Suprapubic skin (tissue), 4 donors: ENCODE results near the gene CAMK1D.

Experiments
- EP300 ChIP-seq: sonication (generic); formaldehyde crosslinking; IDR thresholded peaks from one replicate; pipeline ENCODE4 v1.6.1; 2017; ENCODE audit warnings: antibody characterized with exemption
- POLR2A ChIP-seq, 2 donors: fragments of 450-650 bp; IDR thresholded peaks; one replicate each; pipeline ENCODE4 v1.6.1; 2017; ENCODE audit warnings: antibody characterized with exemption in 2 of 2, mild to moderate bottlenecking in 2 of 2, moderate library complexity in 2 of 2
- POLR2AphosphoS5 ChIP-seq, 3 donors: sonication (generic); formaldehyde crosslinking; IDR thresholded peaks; one replicate each; pipeline ENCODE4 v1.6.1; 2017; ENCODE audit warnings: antibody characterized with exemption in 3 of 3
- TF ChIP-seq, protein P1 (sequence below), 2 donors: fragments of 200-600 bp in 1 of 2; fragments of 450-650 bp in 1 of 2; sonication (generic) in 1 of 2; IDR thresholded peaks; one replicate each; pipeline ENCODE4 v1.5.1; 2016 to 2019; ENCODE audit warnings: antibody characterized with exemption in 2 of 2, mild to moderate bottlenecking in 1 of 2, moderate library complexity in 1 of 2

DNA sequence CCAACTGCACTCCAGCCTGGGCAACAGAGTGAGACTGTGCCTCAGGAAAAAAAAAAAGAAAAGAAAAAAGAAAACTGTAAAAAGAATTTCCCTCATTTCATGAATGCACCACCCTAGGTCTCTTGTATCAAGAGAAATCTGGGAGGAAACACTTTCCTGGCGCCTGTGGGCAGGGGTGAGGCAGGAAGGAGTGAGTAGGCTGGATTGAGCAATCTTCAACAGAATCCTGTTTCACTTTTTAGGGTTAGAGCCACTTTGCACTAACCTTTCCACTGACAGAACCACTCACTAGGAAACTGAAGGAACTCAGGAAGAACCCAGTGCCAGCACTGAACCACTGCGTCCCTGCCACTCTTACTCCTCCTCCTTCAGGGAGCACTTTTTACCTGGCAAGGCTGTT lies 370.0 kb downstream of the CAMK1D start:
- TF ChIP-seq, protein P1, sequence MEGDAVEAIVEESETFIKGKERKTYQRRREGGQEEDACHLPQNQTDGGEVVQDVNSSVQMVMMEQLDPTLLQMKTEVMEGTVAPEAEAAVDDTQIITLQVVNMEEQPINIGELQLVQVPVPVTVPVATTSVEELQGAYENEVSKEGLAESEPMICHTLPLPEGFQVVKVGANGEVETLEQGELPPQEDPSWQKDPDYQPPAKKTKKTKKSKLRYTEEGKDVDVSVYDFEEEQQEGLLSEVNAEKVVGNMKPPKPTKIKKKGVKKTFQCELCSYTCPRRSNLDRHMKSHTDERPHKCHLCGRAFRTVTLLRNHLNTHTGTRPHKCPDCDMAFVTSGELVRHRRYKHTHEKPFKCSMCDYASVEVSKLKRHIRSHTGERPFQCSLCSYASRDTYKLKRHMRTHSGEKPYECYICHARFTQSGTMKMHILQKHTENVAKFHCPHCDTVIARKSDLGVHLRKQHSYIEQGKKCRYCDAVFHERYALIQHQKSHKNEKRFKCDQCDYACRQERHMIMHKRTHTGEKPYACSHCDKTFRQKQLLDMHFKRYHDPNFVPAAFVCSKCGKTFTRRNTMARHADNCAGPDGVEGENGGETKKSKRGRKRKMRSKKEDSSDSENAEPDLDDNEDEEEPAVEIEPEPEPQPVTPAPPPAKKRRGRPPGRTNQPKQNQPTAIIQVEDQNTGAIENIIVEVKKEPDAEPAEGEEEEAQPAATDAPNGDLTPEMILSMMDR (IDR thresholded peaks at IDR 0.05): no peak
- TF ChIP-seq POLR2AphosphoS5 (IDR thresholded peaks at IDR 0.05) (no peak), POLR2A (IDR thresholded peaks at IDR 0.05) (no peak), EP300 (no peak)
